Measurements from ENCODE around the gene COA8.

The COA8 gene

GRCh38 chr14:103611215-103611614 lies 48.5 kb downstream of the COA8 start:
- DNase-seq (ENCODE audit: low read depth), result no peak
- no peak overlapping the region for H3K4me3 ChIP-seq (ENCODE audit: low read depth, low read length)
- no peak for TF ChIP-seq CTCF (conservative IDR thresholded peaks at IDR 0.05; ENCODE audit: low read depth, low read length)

DNA sequence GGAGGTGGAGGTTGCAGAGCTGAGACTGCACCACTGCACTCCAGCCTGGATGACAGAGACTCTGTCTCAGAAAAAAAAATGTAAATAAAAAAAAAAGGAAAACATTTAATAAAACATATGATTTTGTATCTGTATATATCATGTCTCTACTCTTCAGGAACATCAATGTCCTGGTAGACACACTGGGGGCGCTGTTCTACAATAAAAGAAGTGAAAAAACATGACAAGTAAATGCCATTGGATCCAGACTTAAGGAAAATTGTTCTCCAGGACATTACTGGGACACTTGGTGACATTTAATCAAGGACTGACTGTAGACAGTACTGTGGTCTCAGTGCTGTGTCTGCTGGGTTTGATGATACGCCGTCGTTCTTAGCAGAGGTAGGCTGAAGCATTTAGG lies 50.8 kb downstream of the COA8 start:
- peak; percentile 52 for DNase-seq (ENCODE audit: low read depth)
- peak; percentile 48 for TF ChIP-seq CTCF (conservative IDR thresholded peaks at IDR 0.05; ENCODE audit: low read depth, low read length)
- H3K4me3 ChIP-seq (ENCODE audit: low read depth, low read length), result no peak overlapping the region

- TF ChIP-seq CTCF (conservative IDR thresholded peaks at IDR 0.05; ENCODE audit: low read depth, low read length), result no peak
- DNase-seq (ENCODE audit: low read depth), result no peak
- H3K4me3 ChIP-seq (ENCODE audit: low read depth, low read length), result no peak overlapping the region
These were observed 54.0 kb downstream of the COA8 start for GRCh38 chr14:103616635-103617300.

DNA sequence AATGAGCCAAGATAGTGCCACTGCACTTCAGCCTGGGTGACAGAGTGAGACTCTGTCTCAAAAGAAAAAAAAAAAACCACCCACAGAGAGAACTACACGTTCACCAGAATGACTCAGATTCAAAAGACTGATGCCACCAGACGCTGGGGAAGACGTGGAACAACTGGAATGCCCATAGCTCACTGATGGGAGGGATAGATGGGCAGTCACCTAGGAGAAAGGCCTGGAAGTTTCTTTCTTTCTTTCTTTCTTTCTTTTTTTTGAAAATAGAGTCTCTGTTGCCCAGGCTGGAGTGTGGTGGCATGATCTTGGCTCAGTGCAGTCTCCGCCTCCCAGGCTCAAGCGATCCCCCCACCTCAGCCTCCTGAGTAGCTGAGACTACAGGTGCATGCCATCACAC lies 56.3 kb downstream of the COA8 start:
- DNase-seq (ENCODE audit: low read depth), result no peak
- H3K4me3 ChIP-seq (ENCODE audit: low read depth, low read length), result no peak overlapping the region
- TF ChIP-seq CTCF (conservative IDR thresholded peaks at IDR 0.05; ENCODE audit: low read depth, low read length), result no peak

- no peak overlapping the region for H3K4me3 ChIP-seq (ENCODE audit: low read depth, low read length)
- no peak for DNase-seq (ENCODE audit: low read depth)
- TF ChIP-seq CTCF (conservative IDR thresholded peaks at IDR 0.05; ENCODE audit: low read depth, low read length), result no peak
These were observed 59.1 kb downstream of the COA8 start for GRCh38 chr14:103621860-103622259.

DNA sequence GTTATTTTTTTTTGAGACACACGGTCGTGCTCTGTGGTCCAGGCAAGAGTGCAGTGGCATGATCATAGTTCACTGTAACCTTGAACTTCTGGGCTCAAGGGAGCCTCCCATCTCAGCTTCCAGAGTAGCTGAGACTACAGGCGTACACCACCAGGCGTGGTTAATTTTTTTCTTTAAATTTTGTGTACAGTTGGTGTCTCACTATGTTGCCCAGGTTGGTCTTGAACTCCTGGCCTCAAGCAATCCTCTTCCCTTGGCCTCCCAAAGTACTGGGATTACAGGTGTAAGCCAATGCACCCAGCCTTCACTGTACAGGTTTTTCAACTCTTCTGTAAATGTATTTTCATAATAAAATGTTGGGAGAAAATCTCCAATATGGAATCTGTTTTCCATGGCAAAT lies 60.5 kb downstream of the COA8 start:
- H3K4me3 ChIP-seq (ENCODE audit: low read depth, low read length), result no peak overlapping the region
- no peak for TF ChIP-seq CTCF (conservative IDR thresholded peaks at IDR 0.05; ENCODE audit: low read depth, low read length)
- DNase-seq (ENCODE audit: low read depth), result no peak

GRCh38 chr14:103623883-103624482 lies 61.2 kb downstream of the COA8 start:
- H3K4me3 ChIP-seq (ENCODE audit: low read depth, low read length), result no peak overlapping the region
- no peak for DNase-seq (ENCODE audit: low read depth)
- TF ChIP-seq CTCF (conservative IDR thresholded peaks at IDR 0.05; ENCODE audit: low read depth, low read length), result no peak

Measured in choroid plexus epithelial cell (primary cell).